AG04449 (cell line): Measurements from ENCODE around the gene AHNAK.
A peak's percentile ranks its signal among the peaks of the same experiment; 100 is the strongest.

Experiments used
- CTCF ChIA-PET: fragments of 350-600 bp; formaldehyde crosslinking; extraction: SDS; loops from one replicate; lab custom pipeline; 2021; ENCODE audit warnings: antibody characterized with exemption; lab: Yijun Ruan, JAX
- POLR2A ChIA-PET: fragments of 400-600, 350-600 bp; formaldehyde crosslinking; extraction: SDS; loops from one replicate; lab custom pipeline; 2020; ENCODE audit warnings: antibody characterized with exemption, inconsistent platforms; lab: Yijun Ruan, JAX
- DNase-seq: peaks from one replicate; pipeline ENCODE4 v3.0.0-alpha.2; 2010; ENCODE audit warnings: low read depth, low spot score
- H3K4me3 ChIP-seq: 2 replicates; pipeline ENCODE4 v1.5.1; 2011; ENCODE audit warnings: low read depth, mild to moderate bottlenecking, control low read depth, low read length
- TF ChIP-seq, protein P1 (sequence below): IDR thresholded peaks from one replicate; pipeline ENCODE4 v1.5.1; 2011; ENCODE audit warnings: mild to moderate bottlenecking, moderate library complexity, low read length, control low read depth, inconsistent platforms; ENCODE audit not compliant: insufficient read depth; ENCODE audit errors: missing control alignments

Gene AHNAK

DNA sequence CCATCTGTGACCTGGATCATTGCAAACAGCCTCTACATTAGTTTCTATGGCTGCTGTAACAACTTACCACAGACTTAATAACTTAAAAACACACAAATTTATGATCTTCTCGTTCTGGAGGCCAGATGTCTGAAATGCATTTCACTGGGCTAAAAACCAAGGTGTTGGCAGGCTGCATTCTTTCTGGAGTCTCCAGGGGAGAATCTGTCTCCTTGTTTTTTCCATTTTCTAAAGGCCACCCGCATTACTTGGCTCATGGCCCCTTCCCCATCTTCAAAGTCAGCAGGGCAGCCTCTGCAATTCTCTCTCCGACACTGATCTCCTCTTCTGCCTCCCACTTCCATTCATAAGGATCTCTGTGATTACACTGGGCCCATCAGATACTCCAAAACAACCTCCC, 116.2 kb downstream of the AHNAK start:
- POLR2A ChIA-PET: interaction anchor here (1.2 kb wide), 1 partner anchor 144 kb away, joined by 3 read pairs; the partner anchor contains the start of gene EEF1G
- CTCF ChIA-PET: interaction anchor here (13.8 to 16.0 kb wide), 2 partner anchors 110 to 128 kb away, joined by 320 to 337 read pairs; partner anchors contain the start of gene AHNAK
- TF ChIP-seq, protein P1, sequence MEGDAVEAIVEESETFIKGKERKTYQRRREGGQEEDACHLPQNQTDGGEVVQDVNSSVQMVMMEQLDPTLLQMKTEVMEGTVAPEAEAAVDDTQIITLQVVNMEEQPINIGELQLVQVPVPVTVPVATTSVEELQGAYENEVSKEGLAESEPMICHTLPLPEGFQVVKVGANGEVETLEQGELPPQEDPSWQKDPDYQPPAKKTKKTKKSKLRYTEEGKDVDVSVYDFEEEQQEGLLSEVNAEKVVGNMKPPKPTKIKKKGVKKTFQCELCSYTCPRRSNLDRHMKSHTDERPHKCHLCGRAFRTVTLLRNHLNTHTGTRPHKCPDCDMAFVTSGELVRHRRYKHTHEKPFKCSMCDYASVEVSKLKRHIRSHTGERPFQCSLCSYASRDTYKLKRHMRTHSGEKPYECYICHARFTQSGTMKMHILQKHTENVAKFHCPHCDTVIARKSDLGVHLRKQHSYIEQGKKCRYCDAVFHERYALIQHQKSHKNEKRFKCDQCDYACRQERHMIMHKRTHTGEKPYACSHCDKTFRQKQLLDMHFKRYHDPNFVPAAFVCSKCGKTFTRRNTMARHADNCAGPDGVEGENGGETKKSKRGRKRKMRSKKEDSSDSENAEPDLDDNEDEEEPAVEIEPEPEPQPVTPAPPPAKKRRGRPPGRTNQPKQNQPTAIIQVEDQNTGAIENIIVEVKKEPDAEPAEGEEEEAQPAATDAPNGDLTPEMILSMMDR: no peak
- no peak overlapping the region for H3K4me3 ChIP-seq
- no peak for DNase-seq

DNA sequence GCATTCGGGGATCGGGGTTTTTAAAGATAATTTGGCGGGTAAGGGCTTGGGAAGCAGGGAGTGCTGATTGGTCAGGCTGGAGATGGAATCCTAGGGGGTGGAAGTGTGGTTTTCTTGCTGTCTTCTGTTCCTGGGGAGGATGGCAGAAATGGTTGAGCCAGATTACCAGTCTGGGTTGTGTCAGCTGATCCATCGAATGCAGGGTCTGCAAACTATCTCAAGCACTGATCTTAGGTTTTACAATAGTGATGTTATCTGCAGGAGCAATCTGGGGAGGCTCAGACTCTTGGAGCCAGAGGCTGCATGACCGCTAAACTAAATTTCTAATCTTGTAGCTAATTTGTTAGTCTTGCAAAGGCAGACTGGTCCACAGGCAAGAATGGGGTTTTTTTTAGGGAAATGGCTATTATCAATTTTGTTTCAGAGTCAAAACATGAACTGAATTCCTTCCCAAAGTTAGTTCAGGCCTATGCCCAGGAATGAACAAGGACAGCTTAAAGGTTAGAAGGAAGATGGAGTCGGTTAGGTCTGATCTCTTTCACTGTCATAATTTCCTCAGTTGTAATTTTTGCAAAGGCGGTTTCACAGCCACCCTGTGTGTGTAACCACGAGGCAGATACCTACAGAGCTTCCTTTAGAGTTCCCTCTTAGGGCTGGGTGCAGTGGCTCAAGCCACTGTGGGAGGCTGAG, 117.6 kb downstream of the AHNAK start:
- TF ChIP-seq, protein P1: no peak
- no peak for DNase-seq
- ChIA-PET CTCF (interaction anchor here (1.2 to 16.0 kb wide), 6 partner anchors 9 to 130 kb away, joined by 3 to 337 read pairs (median 6); partner anchors contain the start of gene AHNAK), POLR2A (interaction anchor here (0.8 to 1.1 kb wide), 2 partner anchors 110 to 145 kb away, joined by 3 read pairs; partner anchors contain the start of gene EEF1G)
- H3K4me3 ChIP-seq: no peak overlapping the region

DNA sequence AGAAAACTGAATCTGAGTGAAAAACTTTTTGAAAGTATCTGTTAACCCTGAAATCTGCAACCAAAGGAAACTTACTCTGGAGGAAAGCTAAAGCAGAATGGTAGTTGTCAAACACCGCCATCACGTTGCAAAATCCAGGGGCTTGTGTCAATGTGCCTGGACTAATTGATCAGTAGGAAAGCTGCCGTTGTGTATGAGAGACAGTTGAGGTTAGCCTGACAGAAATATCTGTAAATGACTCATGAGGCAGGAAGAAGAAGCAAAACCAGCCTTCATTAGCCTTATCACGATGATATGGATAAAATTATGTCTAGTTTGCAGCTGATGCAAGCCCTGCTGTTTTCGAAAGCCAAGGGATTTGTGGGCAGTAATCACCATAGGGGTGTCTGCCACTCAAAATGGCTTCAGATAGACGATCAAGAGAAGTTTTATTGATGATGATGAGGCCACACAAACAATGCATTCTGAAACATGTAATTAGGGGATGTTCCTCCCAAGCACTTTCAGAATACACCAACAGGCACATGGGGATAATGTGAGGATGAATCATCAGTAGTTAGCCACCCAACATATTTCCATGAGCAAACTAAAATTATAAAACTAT, 118.9 kb downstream of the AHNAK start:
- POLR2A ChIA-PET: interaction anchor here (0.9 to 1.6 kb wide), 3 partner anchors 17 to 116 kb away, joined by 3 to 4 read pairs (median 4); no protein-coding TSS in a partner anchor
- H3K4me3 ChIP-seq: no peak overlapping the region
- peak; percentile 23 for DNase-seq
- TF ChIP-seq, protein P1: no peak
- CTCF ChIA-PET: interaction anchor here (1.1 to 16.0 kb wide), 7 partner anchors 17 to 131 kb away, joined by 3 to 337 read pairs (median 10); partner anchors contain the start of gene AHNAK

DNA sequence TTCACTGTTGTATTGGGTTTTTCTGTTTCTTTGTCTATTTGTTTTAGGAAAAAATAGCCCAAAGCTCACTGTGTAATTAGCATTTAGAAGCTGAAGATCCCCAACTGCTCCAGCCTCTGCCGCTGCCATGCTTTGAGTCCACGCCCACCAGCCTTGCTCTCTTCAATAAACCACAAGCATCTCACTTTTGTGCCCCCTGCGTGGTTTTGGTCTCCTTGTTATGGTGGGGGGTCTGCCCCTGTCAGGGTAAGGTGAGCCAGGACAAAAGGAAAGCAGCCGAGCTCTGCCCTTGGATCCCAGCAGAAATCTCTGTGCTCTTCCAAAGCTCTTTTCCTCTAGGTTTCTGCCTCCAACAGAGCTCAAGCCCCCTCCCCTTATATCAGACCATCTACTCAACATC, 123.6 kb downstream of the AHNAK start:
- POLR2A ChIA-PET: no interaction called here
- CTCF ChIA-PET: interaction anchor here (0.7 to 16.0 kb wide), 13 partner anchors 12 to 169 kb away, joined by 3 to 337 read pairs (median 11); partner anchors contain the start of genes AHNAK and TUT1
- TF ChIP-seq, protein P1: no peak
- H3K4me3 ChIP-seq: no peak overlapping the region
- no peak for DNase-seq

DNA sequence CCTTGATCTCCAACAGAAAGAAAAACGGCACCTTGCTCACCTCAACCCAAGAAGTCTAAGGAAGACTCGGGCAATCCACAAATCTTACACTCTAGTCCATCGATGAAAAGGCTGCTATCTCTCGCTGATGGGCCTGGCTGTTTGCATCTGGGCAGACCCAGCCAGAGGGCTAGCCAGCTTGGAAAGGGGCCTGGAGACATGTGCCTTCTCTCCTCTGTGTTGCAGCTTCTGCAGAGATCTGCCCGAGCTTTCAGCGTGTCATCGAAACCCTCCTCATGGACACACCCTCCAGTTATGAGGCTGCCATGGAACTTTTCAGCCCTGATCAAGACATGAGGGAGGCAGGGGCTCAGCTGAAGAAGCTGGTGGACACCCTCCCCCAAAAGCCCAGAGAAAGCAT, 124.6 kb downstream of the AHNAK start:
- ChIA-PET POLR2A (interaction anchor here (0.7 to 1.1 kb wide), 2 partner anchors 121 to 360 kb away, joined by 3 to 4 read pairs; no protein-coding TSS in a partner anchor), CTCF (interaction anchor here (1.0 to 16.0 kb wide), 11 partner anchors 14 to 272 kb away, joined by 3 to 337 read pairs (median 11); partner anchors contain the start of genes AHNAK and TUT1)
- H3K4me3 ChIP-seq: no peak overlapping the region
- TF ChIP-seq, protein P1: no peak
- DNase-seq: no peak

DNA sequence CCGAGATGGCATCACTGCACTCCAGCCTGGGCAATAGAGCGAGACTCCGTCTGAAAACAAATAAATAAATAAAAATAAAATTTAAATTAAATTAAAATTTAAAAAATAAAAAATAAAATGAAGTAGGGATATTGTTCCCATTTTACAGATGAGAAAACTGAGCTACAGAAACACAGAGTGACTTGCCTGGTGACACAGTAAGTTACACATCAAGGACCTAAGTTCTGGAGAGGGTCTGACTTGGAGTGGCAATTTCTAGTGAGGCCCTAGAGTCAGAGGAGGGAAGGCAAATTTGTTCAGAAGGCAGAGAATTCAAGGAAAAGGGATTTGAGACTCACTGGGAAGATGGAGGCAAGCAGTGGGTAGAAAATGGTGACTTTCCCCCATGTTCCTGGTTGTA, 125.7 kb downstream of the AHNAK start:
- DNase-seq: no peak
- TF ChIP-seq, protein P1: no peak
- ChIA-PET POLR2A (no interaction called here), CTCF (interaction anchor here (1.3 to 16.0 kb wide), 7 partner anchors 9 to 273 kb away, joined by 3 to 337 read pairs (median 4); partner anchors contain the start of gene AHNAK)
- no peak overlapping the region for H3K4me3 ChIP-seq
